ENCODE results near the gene FBH1. TPM values are rescaled to one million over a fixed set of nuclear protein-coding genes. Genes with fewer than 3 reads are reported as not detected.
A peak's percentile ranks its signal among the peaks of the same experiment; 100 is the strongest.

Gene FBH1
- total and polyA plus RNA-seq, 9 of the 15 experiments (the other 6 are each of a cell fraction or from before 2014, with no cell fraction given): 13.4 to 108 (median 77.8) TPM

DNA sequence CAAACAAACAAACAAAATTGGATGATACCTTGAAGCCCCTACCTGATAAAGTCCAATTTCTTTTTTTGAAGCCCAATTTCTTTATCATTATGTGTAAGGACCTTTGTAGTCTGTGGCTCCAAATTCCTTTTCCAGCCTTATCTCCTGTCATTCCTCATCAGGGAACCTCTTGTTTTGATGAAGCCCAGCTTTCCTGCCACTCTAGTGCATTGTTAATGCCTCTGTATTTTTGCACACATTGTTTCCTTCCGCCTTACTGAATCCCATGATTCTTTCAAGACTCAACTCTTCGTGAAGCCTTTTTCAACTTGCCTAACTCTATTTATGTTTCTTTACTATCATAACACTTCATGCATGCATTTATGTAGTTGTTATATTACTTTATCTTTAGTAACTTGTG lies 3.3 kb downstream of the FBH1 start (continued):
- no peak for TF ChIP-seq PPARD (CRISPR knock-in tag; IDR thresholded peaks at IDR 0.05)

DNA sequence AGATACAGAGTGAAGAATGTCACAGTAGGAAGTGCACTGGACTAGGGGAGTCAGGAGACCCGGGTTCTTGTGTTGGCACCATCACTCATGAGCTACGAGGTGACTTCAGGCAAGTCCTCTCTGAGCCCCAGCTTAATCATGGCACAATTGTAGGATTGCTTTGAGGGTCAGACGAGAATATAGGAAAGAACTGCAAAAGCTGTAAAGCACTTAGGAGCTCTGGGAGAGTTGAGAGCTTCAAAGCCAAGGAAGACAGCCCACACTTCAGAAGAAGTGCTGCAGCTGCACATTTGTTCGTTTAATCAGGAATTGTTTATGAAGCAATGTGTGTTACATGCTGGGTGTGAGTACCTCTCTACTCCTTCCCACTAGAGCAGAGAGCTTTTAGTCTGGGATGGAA lies 4.4 kb downstream of the FBH1 start:
- H4K20me1 ChIP-seq (replicated peaks; ENCODE audit: control insufficient read depth, insufficient read depth, low read length): peaks cover 15% of the 10 kb centered on the region; the same call in 1 of the 2 replicates
- CTCF ChIA-PET (ENCODE audit: low intra/inter-chr PET ratio): no interaction called here
- peaks cover 3% of the 10 kb centered on the region; the same call in 1 of the 2 replicates for H3K9me3 ChIP-seq (replicated peaks; ENCODE audit: control insufficient read depth, insufficient read depth, low read depth, low read length)
- no peaks in the 10 kb centered on the region for H3K27me3 ChIP-seq (ENCODE audit: control insufficient read depth in 2 of 2, insufficient read depth in 2 of 2, low read length in 2 of 2)
- H2AFZ ChIP-seq (ENCODE audit: low read depth, low read length): no peak overlapping the region
- ATAC-seq: no peak
- no peak for FAIRE-seq
- peak overlapping the region; percentile 74 for H3K4me2 ChIP-seq (ENCODE audit: insufficient read depth, low read length)
- H3K36me3 ChIP-seq (ENCODE audit: control insufficient read depth, insufficient read depth, low read length): peaks cover 68% of the 10 kb centered on the region
- intact Hi-C loops (cut with micrococcal nuclease) (loop anchor here (5.0 kb wide), 2 partner anchors 82 to 207 kb away; partner anchors contain the start of gene GDI2), in situ Hi-C loops (cut with MboI) (no loop called here)
- peak in 2 of 4 experiments; percentile 19 to 27 for DNase-seq (ENCODE audit: extremely low read depth in 1 of 4, low spot score in 3 of 4)
- H3K4me3 ChIP-seq: no peak overlapping the region
- peaks cover 3% of the 10 kb centered on the region for H3K9me1 ChIP-seq (ENCODE audit: control insufficient read depth, insufficient read depth, low read length)
- POLR2A ChIA-PET: interaction anchor here (0.7 to 1.6 kb wide), 11 partner anchors 9 to 440 kb away, joined by 3 to 7 read pairs (median 4); partner anchors contain the start of gene GDI2
- peaks cover 49 to 73% of the 10 kb centered on the region in 2 experiments for H3K4me1 ChIP-seq (replicated peaks in 1 of 2; ENCODE audit: control insufficient read depth in 2 of 2, insufficient read depth in 2 of 2, low read length in 2 of 2)
- H3K79me2 ChIP-seq (ENCODE audit: control insufficient read depth, insufficient read depth, low read length): peaks cover 95% of the 10 kb centered on the region
- WGBS (ENCODE audit: insufficient coverage, low coverage, missing lambda C conversion rate): 10% methylated on average over 4 of the region's 4 CpGs
- H3K9ac ChIP-seq (ENCODE audit: insufficient read depth in 1 of 2, low read depth in 2 of 2, low read length in 2 of 2): peak overlapping the region; percentile 49 to 62; a peak in 3 of 4 replicates
- peak overlapping the region; percentile 82 for H3K27ac ChIP-seq (ENCODE audit: extremely low read depth, low read depth, low read length)
- no TSS peak for BruUV-seq (replicated peaks)
- no peak for TF ChIP-seq ZC3H8 (IDR thresholded peaks at IDR 0.05)
- no peak for TF ChIP-seq RCOR1 (IDR thresholded peaks at IDR 0.05; ENCODE audit: borderline replicate concordance in 1 of 2, low read depth in 2 of 2, low read length in 2 of 2)
- TF ChIP-seq EZH2 (IDR thresholded peaks at IDR 0.05; ENCODE audit: borderline replicate concordance, low read depth, low read length): no peak
- TF ChIP-seq NELFE (IDR thresholded peaks at IDR 0.05; ENCODE audit: insufficient read depth, insufficient read length): no peak
- no peak for TF ChIP-seq RBM22 (IDR thresholded peaks at IDR 0.05; ENCODE audit: low read depth, low read length, poor library complexity, severe bottlenecking)
- TF ChIP-seq ZNF75A (CRISPR knock-in tag; IDR thresholded peaks at IDR 0.05): no peak
- TF ChIP-seq, protein P1, sequence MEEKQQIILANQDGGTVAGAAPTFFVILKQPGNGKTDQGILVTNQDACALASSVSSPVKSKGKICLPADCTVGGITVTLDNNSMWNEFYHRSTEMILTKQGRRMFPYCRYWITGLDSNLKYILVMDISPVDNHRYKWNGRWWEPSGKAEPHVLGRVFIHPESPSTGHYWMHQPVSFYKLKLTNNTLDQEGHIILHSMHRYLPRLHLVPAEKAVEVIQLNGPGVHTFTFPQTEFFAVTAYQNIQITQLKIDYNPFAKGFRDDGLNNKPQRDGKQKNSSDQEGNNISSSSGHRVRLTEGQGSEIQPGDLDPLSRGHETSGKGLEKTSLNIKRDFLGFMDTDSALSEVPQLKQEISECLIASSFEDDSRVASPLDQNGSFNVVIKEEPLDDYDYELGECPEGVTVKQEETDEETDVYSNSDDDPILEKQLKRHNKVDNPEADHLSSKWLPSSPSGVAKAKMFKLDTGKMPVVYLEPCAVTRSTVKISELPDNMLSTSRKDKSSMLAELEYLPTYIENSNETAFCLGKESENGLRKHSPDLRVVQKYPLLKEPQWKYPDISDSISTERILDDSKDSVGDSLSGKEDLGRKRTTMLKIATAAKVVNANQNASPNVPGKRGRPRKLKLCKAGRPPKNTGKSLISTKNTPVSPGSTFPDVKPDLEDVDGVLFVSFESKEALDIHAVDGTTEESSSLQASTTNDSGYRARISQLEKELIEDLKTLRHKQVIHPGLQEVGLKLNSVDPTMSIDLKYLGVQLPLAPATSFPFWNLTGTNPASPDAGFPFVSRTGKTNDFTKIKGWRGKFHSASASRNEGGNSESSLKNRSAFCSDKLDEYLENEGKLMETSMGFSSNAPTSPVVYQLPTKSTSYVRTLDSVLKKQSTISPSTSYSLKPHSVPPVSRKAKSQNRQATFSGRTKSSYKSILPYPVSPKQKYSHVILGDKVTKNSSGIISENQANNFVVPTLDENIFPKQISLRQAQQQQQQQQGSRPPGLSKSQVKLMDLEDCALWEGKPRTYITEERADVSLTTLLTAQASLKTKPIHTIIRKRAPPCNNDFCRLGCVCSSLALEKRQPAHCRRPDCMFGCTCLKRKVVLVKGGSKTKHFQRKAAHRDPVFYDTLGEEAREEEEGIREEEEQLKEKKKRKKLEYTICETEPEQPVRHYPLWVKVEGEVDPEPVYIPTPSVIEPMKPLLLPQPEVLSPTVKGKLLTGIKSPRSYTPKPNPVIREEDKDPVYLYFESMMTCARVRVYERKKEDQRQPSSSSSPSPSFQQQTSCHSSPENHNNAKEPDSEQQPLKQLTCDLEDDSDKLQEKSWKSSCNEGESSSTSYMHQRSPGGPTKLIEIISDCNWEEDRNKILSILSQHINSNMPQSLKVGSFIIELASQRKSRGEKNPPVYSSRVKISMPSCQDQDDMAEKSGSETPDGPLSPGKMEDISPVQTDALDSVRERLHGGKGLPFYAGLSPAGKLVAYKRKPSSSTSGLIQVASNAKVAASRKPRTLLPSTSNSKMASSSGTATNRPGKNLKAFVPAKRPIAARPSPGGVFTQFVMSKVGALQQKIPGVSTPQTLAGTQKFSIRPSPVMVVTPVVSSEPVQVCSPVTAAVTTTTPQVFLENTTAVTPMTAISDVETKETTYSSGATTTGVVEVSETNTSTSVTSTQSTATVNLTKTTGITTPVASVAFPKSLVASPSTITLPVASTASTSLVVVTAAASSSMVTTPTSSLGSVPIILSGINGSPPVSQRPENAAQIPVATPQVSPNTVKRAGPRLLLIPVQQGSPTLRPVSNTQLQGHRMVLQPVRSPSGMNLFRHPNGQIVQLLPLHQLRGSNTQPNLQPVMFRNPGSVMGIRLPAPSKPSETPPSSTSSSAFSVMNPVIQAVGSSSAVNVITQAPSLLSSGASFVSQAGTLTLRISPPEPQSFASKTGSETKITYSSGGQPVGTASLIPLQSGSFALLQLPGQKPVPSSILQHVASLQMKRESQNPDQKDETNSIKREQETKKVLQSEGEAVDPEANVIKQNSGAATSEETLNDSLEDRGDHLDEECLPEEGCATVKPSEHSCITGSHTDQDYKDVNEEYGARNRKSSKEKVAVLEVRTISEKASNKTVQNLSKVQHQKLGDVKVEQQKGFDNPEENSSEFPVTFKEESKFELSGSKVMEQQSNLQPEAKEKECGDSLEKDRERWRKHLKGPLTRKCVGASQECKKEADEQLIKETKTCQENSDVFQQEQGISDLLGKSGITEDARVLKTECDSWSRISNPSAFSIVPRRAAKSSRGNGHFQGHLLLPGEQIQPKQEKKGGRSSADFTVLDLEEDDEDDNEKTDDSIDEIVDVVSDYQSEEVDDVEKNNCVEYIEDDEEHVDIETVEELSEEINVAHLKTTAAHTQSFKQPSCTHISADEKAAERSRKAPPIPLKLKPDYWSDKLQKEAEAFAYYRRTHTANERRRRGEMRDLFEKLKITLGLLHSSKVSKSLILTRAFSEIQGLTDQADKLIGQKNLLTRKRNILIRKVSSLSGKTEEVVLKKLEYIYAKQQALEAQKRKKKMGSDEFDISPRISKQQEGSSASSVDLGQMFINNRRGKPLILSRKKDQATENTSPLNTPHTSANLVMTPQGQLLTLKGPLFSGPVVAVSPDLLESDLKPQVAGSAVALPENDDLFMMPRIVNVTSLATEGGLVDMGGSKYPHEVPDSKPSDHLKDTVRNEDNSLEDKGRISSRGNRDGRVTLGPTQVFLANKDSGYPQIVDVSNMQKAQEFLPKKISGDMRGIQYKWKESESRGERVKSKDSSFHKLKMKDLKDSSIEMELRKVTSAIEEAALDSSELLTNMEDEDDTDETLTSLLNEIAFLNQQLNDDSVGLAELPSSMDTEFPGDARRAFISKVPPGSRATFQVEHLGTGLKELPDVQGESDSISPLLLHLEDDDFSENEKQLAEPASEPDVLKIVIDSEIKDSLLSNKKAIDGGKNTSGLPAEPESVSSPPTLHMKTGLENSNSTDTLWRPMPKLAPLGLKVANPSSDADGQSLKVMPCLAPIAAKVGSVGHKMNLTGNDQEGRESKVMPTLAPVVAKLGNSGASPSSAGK (IDR thresholded peaks at IDR 0.05): 0 out of 2 replicates have a peak, but pooled peaks have one; percentile 8

Measured in K562 (cell line).